ENCODE measurements around the gene HNRNPA1.
A peak's percentile ranks its signal among the peaks of the same experiment; 100 is the strongest.
"Not testable (repeated sequence)": the region's sequence is repeated elsewhere in the genome, so short reads cannot be mapped to it uniquely, and the experiment has no call there.

Gene HNRNPA1

GRCh38 chr12:54276368-54276767 is 4.2 kb upstream of the HNRNPA1 start:
- DNase-seq (ENCODE audit: low spot score): no peak

GRCh38 chr12:54277823-54278276 is 2.7 kb upstream of the HNRNPA1 start:
- DNase-seq (ENCODE audit: low spot score): peak; percentile 55

GRCh38 chr12:54279227-54279631 is 1.3 kb upstream of the HNRNPA1 start:
- DNase-seq (ENCODE audit: low spot score): no peak

GRCh38 chr12:54279632-54280467 is 676 bp upstream of the HNRNPA1 start, which contains the start of gene CBX5:
CBX5 (minus strand) TSS chr12:54280122; CDS start chr12:54257650, 22,472 bp downstream.
- peak; percentile 100 for DNase-seq (ENCODE audit: low spot score)

GRCh38 chr12:54281261-54281638 is 724 bp downstream of the HNRNPA1 start:
- DNase-seq (ENCODE audit: low spot score): not testable (repeated sequence)

- DNase-seq (ENCODE audit: low spot score): not testable (repeated sequence)
Measured at GRCh38 chr12:54281694-54282093, 1.2 kb downstream of the HNRNPA1 start.

GRCh38 chr12:54282949-54283593 is 2.5 kb downstream of the HNRNPA1 start:
- DNase-seq (ENCODE audit: low spot score): no peak

- not testable (repeated sequence) for DNase-seq (ENCODE audit: low spot score)
Measured at GRCh38 chr12:54284070-54284780, 3.7 kb downstream of the HNRNPA1 start.

GRCh38 chr12:54285150-54286041 is 4.9 kb downstream of the HNRNPA1 start:
- no peak for DNase-seq (ENCODE audit: low spot score)

GRCh38 chr12:54286042-54287030 is 5.8 kb downstream of the HNRNPA1 start:
- DNase-seq (ENCODE audit: low spot score): no peak

- DNase-seq (ENCODE audit: low spot score): peak; percentile 83
Measured at GRCh38 chr12:54287261-54288157, 7.0 kb downstream of the HNRNPA1 start.

GRCh38 chr12:54292083-54292930 is 11.8 kb downstream of the HNRNPA1 start:
- DNase-seq (ENCODE audit: low spot score): no peak

- DNase-seq (ENCODE audit: low spot score): no peak
Measured at GRCh38 chr12:54292931-54293241, 12.4 kb downstream of the HNRNPA1 start.

- no peak for DNase-seq (ENCODE audit: low spot score)
Measured at GRCh38 chr12:54294152-54294952, 13.8 kb downstream of the HNRNPA1 start.

- DNase-seq (ENCODE audit: low spot score): no peak
Measured at GRCh38 chr12:54294953-54295566, 14.5 kb downstream of the HNRNPA1 start.

GRCh38 chr12:54296393-54297099 is 16.0 kb downstream of the HNRNPA1 start:
- no peak for DNase-seq (ENCODE audit: low spot score)

Data from cerebellar cortex (tissue), 1 donor.